T-helper 17 cell (primary cell): ENCODE results near the gene POLR2A. TPM values are rescaled to one million over a fixed set of nuclear protein-coding genes. Genes with fewer than 3 reads are reported as not detected.
"Not testable (repeated sequence)": the region's sequence is repeated elsewhere in the genome, so short reads cannot be mapped to it uniquely, and the experiment has no call there.

Experiments used
- ATAC-seq: fragments of 150-1000 bp; cut with Tn5 transposase; 2 replicates; pipeline ENCODE4 v1.10.0; 2021; ENCODE audit warnings: mild to moderate bottlenecking, moderate library complexity
- DNase-seq, 3 donors: peaks; one replicate each; pipeline versions ENCODE4 v3.0.0 to v3.0.0-alpha.2; 2020 to 2021
- H3K9me3 ChIP-seq: one replicate; pipeline ENCODE4 v1.7.0; 2013; ENCODE audit warnings: low read length, mild to moderate bottlenecking; ENCODE audit not compliant: control insufficient read depth, poor library complexity, severe bottlenecking
- H3K27ac Mint-ChIP-seq: one replicate; pipeline ENCODE4 v1.8.0; 2022; ENCODE audit warnings: mild to moderate bottlenecking, moderate library complexity, mixed read lengths
- H3K27me3 Mint-ChIP-seq: one replicate; pipeline ENCODE4 v1.8.0; 2022; ENCODE audit warnings: mixed read lengths
- H3K36me3 Mint-ChIP-seq: one replicate; pipeline ENCODE4 v1.8.0; 2022; ENCODE audit warnings: low read depth, mixed read lengths
- H3K4me1 Mint-ChIP-seq: one replicate; pipeline ENCODE4 v1.8.0; 2022; ENCODE audit warnings: mild to moderate bottlenecking, mixed read lengths
- H3K4me3 Mint-ChIP-seq: one replicate; pipeline ENCODE4 v1.8.0; 2022; ENCODE audit warnings: mild to moderate bottlenecking, moderate library complexity, mixed read lengths
- total RNA-seq, 4 donors: library from RNA in 2 of 4; stranded (reverse) in 2 of 4; gene quantifications; one replicate each; pipeline ENCODE4 v1.2.3 and lab custom pipeline; 2022 to 2026

POLR2A gene
- total RNA-seq, 2 donors from 2014 or later = 553 to 572 TPM

GRCh38 chr17:7478276-7479212, 5.6 kb upstream of the POLR2A start:
- Mint-ChIP-seq H3K4me3 (peak overlapping the region; percentile 96), H3K4me1 (peaks cover 50% of the 10 kb centered on the region), H3K27me3 (no peaks in the 10 kb centered on the region), H3K36me3 (peaks cover 2% of the 10 kb centered on the region), H3K27ac (peak overlapping the region; percentile 89)
- H3K9me3 ChIP-seq = no peaks in the 10 kb centered on the region
- DNase-seq (peak; percentile 61 to 69 (median 64)), ATAC-seq (peak; percentile 48)

- H3K27me3 Mint-ChIP-seq = no peaks in the 10 kb centered on the region
- peak; percentile 7 for ATAC-seq
- H3K9me3 ChIP-seq = no peaks in the 10 kb centered on the region
- H3K27ac Mint-ChIP-seq = peak within 1 kb of the TSS; percentile 100
- peaks cover 55% of the 10 kb centered on the region for H3K4me1 Mint-ChIP-seq
- DNase-seq = peak; percentile 58 to 73 (median 71)
- peaks cover 2% of the 10 kb centered on the region for H3K36me3 Mint-ChIP-seq
- peak within 1 kb of the TSS; percentile 96 for H3K4me3 Mint-ChIP-seq
Observed at GRCh38 chr17:7479213-7480088, 4.7 kb upstream of the POLR2A start, which contains the start of gene ZBTB4. ZBTB4 (minus strand) TSS chr17:7479631; CDS start chr17:7466801, 12,830 bp downstream.

GRCh38 chr17:7480089-7480384, 4.1 kb upstream of the POLR2A start:
- Mint-ChIP-seq H3K4me3 (peak overlapping the region; percentile 94), H3K4me1 (peaks cover 61% of the 10 kb centered on the region), H3K27ac (peak overlapping the region; percentile 100), H3K36me3 (peaks cover 2% of the 10 kb centered on the region), H3K27me3 (no peaks in the 10 kb centered on the region)
- H3K9me3 ChIP-seq = no peaks in the 10 kb centered on the region
- DNase-seq (no peak), ATAC-seq (no peak)

DNA sequence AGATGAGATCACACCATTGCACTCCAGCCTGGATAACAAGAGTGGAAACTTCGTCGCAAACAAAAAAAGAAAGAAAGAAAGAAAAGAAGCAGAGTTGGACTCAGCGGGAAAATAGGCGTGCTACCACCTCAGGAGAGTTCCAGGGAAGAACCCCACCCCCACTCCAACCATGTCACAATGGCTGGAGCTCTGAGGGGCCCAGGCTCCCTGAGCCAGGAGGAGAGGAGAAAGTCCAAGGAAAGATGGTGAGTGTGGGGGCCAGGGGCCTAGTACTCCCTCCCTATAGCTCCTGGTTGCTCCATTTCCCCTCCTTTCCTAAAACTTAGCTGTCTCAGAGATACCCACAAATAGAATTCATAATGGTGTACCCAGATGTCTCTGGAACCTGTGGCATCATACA, 2.9 kb upstream of the POLR2A start, which contains the start of gene SLC35G6:
Gene SLC35G6 (plus strand): TSS at position 172 of the 400 bp plus-strand sequence. CDS start 71 bp downstream, at position 243.
- not testable (repeated sequence) for H3K9me3 ChIP-seq, DNase-seq, H3K36me3 Mint-ChIP-seq, H3K27me3 Mint-ChIP-seq, ATAC-seq
- Mint-ChIP-seq H3K27ac (peak within 1 kb of the TSS; percentile 100), H3K4me3 (peak within 1 kb of the TSS; percentile 94), H3K4me1 (peaks cover 64% of the 10 kb centered on the region)

DNA sequence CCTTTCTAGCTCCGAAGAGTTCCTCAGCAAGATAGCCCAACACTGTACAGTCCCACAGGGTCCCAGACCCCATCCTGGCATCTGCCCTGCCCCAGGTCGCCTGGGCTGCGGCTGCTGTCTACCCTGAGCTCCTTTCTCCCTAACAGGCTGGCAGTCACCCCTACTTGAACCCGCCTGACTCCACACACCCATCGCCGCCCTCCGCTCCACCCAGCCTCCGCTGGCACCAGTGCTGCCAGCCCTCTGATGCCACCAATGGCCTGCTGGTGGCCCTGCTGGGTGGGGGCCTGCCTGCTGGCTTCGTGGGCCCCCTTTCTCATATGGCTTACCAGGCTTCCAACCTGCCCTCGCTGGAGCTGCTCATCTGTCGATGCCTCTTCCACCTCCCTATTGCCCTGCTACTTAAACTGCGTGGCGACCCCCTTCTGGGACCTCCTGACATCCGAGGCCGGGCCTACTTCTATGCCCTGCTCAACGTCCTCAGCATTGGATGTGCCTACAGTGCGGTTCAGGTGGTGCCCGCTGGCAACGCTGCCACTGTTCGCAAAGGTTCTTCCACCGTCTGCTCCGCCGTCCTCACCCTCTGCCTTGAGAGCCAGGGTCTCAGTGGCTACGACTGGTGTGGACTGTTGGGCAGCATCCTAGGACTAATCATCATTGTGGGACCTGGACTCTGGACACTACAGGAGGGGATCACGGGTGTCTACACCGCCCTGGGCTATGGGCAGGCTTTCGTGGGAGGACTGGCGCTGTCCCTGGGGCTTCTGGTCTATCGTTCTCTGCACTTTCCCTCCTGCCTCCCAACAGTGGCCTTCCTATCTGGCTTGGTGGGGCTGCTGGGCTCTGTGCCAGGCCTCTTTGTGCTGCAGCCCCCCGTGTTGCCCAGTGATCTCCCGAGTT, 2.1 kb upstream of the POLR2A start:
- DNase-seq, ATAC-seq, H3K9me3 ChIP-seq, H3K27me3 Mint-ChIP-seq, H3K36me3 Mint-ChIP-seq: not testable (repeated sequence)
- Mint-ChIP-seq H3K4me3 (peak overlapping the region; percentile 58), H3K4me1 (peaks cover 64% of the 10 kb centered on the region), H3K27ac (peak overlapping the region; percentile 100)

DNA sequence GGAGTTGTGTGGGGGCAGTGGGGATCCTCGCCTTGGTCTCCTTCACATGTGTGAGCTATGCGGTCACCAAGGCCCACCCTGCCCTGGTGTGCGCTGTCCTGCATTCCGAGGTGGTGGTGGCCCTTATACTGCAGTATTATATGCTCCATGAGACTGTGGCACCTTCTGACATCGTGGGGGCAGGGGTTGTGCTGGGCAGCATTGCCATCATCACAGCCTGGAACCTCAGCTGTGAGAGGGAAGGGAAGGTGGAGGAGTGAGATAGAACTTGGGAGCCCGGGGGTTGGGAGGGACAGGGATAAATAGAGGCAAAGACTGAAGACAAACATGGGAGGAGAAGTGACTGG, 1.5 kb upstream of the POLR2A start:
- H3K4me1 Mint-ChIP-seq = peaks cover 64% of the 10 kb centered on the region
- not testable (repeated sequence) for ATAC-seq, H3K9me3 ChIP-seq, H3K36me3 Mint-ChIP-seq, H3K27me3 Mint-ChIP-seq, DNase-seq
- peak overlapping the region; percentile 98 for H3K4me3 Mint-ChIP-seq
- peak overlapping the region; percentile 100 for H3K27ac Mint-ChIP-seq

DNA sequence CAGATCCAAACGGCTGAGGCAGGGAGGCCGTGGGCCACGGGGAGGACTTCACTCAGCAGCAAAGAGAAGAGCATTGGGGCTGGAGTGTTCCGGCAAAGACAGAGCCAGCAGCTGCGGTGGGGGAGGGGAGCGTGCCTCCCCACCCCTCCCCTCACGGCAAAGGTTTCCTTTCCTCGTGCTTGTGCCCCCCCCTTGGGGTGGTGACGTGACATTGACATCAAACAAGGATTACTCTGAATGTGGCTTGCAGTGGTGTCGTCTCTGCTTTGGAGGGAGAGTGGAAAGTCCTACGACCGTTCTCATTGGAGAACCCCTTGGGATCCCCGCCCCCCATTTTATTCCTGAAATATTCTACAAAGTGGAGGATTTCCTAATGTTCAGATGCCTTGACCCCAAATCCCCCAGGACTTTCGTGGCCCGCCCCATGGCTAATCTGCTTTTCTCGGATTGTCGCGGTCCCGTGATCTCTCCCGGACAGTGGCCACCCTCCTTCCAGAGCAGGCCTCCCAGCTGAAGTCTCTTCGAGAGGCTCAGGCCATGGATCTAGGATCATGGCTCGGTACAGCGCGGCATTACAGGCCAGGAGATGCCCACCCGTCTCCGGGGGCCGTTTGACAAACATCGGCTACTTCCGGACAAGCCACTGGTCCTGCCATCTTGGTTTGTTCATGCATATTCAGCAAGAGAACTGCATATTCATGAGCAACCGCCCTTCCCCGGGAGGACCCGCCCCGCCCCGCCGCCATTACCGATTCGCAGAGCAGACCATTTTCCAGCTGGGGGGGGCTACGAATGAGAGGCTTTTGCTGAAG, 705 bp upstream of the POLR2A start:
- H3K4me3 Mint-ChIP-seq = peak overlapping the region; percentile 98
- peak overlapping the region; percentile 100 for H3K27ac Mint-ChIP-seq
- DNase-seq (peak; percentile 82 to 89 (median 86)), ATAC-seq (peak; percentile 68)
- peaks cover 62% of the 10 kb centered on the region for H3K4me1 Mint-ChIP-seq
- H3K27me3 Mint-ChIP-seq = no peaks in the 10 kb centered on the region
- peaks cover 4% of the 10 kb centered on the region for H3K36me3 Mint-ChIP-seq
- no peaks in the 10 kb centered on the region for H3K9me3 ChIP-seq

DNA sequence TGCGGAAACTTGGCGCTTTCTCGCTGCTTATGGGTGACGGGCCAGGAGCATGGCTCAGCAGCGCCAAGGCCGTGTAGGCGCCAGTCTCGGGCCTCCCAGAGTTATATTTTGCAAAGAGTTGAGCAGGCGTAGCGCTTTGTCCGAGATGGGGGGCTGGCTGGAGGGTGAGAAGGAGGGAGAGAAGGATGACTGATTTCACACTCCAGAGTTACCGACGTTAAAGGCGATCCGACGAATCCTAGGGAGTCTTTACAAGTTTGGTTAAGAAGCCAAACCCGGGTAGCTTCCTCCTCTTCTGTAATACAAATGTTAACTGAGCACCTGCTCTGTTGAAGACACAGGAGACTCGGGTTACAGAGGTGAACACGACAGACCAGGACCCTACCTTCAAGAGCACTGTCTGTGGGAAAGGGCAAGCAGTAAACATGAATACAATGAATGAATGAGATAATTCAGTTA, 782 bp downstream of the POLR2A start:
- H3K27ac Mint-ChIP-seq = peak overlapping the region; percentile 100
- H3K27me3 Mint-ChIP-seq = no peaks in the 10 kb centered on the region
- ATAC-seq (no peak), DNase-seq (no peak)
- H3K36me3 Mint-ChIP-seq = peaks cover 4% of the 10 kb centered on the region
- H3K4me3 Mint-ChIP-seq = peak overlapping the region; percentile 98
- H3K9me3 ChIP-seq = no peaks in the 10 kb centered on the region
- H3K4me1 Mint-ChIP-seq = peaks cover 65% of the 10 kb centered on the region

DNA sequence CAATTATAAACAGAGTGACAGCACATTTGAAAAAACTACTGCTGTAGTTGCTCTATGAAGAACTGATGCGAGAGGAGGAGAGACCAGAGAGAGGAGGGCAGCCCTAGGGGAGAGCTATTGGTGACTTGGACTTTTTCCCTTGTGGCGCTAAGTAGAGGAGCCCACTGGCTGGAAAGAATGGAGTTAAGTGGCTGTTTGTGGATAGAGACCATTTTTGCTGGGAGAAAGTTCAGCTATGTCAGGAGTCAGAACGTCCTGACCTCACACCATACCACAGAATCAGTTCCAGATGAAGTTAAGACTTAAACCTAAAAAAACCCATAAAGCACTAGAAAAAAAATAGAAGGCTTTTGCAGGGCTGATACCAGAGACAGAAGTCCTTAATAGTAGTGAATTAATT, 2.0 kb downstream of the POLR2A start:
- H3K27ac Mint-ChIP-seq = peak overlapping the region; percentile 100
- no peaks in the 10 kb centered on the region for H3K27me3 Mint-ChIP-seq
- H3K4me3 Mint-ChIP-seq = peak overlapping the region; percentile 98
- peaks cover 69% of the 10 kb centered on the region for H3K4me1 Mint-ChIP-seq
- ATAC-seq (no peak), DNase-seq (no peak)
- no peaks in the 10 kb centered on the region for H3K9me3 ChIP-seq
- peaks cover 8% of the 10 kb centered on the region for H3K36me3 Mint-ChIP-seq

GRCh38 chr17:7490144-7490543, 6.0 kb downstream of the POLR2A start:
- Mint-ChIP-seq H3K4me1 (peaks cover 65% of the 10 kb centered on the region), H3K27ac (peak overlapping the region; percentile 68), H3K36me3 (peaks cover 13% of the 10 kb centered on the region), H3K4me3 (peak overlapping the region; percentile 67), H3K27me3 (no peaks in the 10 kb centered on the region)
- DNase-seq (no peak), ATAC-seq (no peak)
- no peaks in the 10 kb centered on the region for H3K9me3 ChIP-seq

GRCh38 chr17:7491583-7491982, 7.4 kb downstream of the POLR2A start:
- ATAC-seq (no peak), DNase-seq (no peak)
- peaks cover 13% of the 10 kb centered on the region for H3K36me3 Mint-ChIP-seq
- H3K4me3 Mint-ChIP-seq = peak overlapping the region; percentile 36
- peaks cover 54% of the 10 kb centered on the region for H3K4me1 Mint-ChIP-seq
- no peaks in the 10 kb centered on the region for H3K9me3 ChIP-seq
- no peaks in the 10 kb centered on the region for H3K27me3 Mint-ChIP-seq
- H3K27ac Mint-ChIP-seq = peak overlapping the region; percentile 68

DNA sequence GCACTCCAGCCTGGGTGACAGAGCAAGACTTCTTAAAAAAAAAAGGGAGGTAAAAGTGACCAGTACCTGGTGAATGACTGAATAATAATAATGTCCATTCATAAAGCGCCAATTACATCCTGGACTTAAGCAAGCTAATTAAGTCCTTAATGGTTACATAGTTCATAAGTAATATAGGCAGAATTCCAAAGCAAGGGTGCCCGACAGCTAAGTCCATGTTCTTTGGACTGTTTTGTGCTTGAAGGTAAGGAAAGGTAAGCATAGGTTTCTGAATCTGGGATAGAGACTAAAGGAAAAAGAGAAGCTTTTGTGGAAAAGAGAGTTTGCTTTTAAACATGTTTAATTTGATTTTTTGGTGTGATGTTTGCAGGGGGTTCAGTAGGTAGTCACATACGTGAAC, 9.8 kb downstream of the POLR2A start:
- Mint-ChIP-seq H3K27ac (peak overlapping the region; percentile 68), H3K4me3 (peak overlapping the region; percentile 61), H3K36me3 (peaks cover 16% of the 10 kb centered on the region), H3K4me1 (peaks cover 41% of the 10 kb centered on the region), H3K27me3 (no peaks in the 10 kb centered on the region)
- H3K9me3 ChIP-seq = no peaks in the 10 kb centered on the region
- DNase-seq (no peak), ATAC-seq (no peak)
